Measurements from ENCODE around the gene ZNF197.

DNA sequence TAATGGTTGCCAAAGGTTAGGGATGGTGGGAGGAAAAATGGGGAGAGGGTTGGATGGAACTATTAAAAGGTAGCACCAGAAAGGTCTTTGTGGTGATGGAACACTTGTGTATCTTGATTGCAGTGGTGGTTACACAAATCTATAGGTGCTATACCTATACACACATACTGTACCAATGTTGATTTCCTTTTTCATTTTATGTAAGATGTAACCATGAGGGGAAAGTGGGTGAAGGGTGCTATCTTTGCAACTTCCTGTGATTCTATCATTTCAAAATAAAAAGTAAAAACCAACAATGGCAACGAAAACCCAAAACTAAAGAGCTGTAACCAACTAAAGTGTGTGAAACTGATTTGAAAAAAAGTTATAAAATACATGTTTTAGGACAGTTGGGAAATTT, 22.9 kb downstream of the ZNF197 start:
- TF ChIP-seq, protein P1, sequence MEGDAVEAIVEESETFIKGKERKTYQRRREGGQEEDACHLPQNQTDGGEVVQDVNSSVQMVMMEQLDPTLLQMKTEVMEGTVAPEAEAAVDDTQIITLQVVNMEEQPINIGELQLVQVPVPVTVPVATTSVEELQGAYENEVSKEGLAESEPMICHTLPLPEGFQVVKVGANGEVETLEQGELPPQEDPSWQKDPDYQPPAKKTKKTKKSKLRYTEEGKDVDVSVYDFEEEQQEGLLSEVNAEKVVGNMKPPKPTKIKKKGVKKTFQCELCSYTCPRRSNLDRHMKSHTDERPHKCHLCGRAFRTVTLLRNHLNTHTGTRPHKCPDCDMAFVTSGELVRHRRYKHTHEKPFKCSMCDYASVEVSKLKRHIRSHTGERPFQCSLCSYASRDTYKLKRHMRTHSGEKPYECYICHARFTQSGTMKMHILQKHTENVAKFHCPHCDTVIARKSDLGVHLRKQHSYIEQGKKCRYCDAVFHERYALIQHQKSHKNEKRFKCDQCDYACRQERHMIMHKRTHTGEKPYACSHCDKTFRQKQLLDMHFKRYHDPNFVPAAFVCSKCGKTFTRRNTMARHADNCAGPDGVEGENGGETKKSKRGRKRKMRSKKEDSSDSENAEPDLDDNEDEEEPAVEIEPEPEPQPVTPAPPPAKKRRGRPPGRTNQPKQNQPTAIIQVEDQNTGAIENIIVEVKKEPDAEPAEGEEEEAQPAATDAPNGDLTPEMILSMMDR (optimal IDR thresholded peaks at IDR 0.05 in 1 of 3, IDR thresholded peaks at IDR 0.05 in 1 of 3, conservative IDR thresholded peaks at IDR 0.05 in 1 of 3; ENCODE audit: extremely low read depth in 1 of 3, insufficient read depth in 2 of 3, low read length in 3 of 3): no peak
- no peak for TF ChIP-seq EZH2 (IDR thresholded peaks at IDR 0.05; ENCODE audit: low read length)

Data from keratinocyte (primary cell).